ENCODE measurements around the gene RPS6KA5.

GRCh38 chr14:90812109-90812508, 248.3 kb downstream of the RPS6KA5 start:
- TF ChIP-seq, protein P1, sequence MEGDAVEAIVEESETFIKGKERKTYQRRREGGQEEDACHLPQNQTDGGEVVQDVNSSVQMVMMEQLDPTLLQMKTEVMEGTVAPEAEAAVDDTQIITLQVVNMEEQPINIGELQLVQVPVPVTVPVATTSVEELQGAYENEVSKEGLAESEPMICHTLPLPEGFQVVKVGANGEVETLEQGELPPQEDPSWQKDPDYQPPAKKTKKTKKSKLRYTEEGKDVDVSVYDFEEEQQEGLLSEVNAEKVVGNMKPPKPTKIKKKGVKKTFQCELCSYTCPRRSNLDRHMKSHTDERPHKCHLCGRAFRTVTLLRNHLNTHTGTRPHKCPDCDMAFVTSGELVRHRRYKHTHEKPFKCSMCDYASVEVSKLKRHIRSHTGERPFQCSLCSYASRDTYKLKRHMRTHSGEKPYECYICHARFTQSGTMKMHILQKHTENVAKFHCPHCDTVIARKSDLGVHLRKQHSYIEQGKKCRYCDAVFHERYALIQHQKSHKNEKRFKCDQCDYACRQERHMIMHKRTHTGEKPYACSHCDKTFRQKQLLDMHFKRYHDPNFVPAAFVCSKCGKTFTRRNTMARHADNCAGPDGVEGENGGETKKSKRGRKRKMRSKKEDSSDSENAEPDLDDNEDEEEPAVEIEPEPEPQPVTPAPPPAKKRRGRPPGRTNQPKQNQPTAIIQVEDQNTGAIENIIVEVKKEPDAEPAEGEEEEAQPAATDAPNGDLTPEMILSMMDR (IDR thresholded peaks at IDR 0.05): no peak
- TF ChIP-seq POLR2A (IDR thresholded peaks at IDR 0.05): no peak

All from uterus (tissue), 2 donors.